GM18526 (cell line): ENCODE measurements around the gene RAB1B.

ENCODE experiments used
- POLR2A ChIP-seq: IDR thresholded peaks from 3 replicates; pipeline ENCODE4 v1.6.1; 2011; ENCODE audit not compliant: insufficient read length; ENCODE audit errors: extremely low read depth

Gene RAB1B

DNA sequence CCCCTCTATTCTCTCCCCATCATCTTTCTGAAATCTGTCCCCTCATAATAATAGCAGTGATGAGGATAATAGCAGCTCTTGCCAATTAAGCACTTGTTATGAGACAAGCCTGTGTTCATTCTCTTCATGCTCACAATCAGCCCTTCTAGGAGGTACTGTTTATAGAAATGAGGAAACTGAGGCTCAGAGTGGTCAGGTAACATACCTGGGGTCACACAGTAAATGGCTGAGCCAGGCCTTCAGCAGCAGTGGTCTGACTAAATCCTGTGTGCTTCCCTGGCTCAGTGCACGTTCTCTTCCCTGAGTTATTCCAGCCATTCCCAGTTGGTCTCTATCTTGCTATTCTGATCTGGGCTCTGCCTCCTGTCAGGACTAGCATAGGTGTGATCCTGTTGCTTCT, 5.8 kb downstream of the RAB1B start:
- no peak for TF ChIP-seq POLR2A

DNA sequence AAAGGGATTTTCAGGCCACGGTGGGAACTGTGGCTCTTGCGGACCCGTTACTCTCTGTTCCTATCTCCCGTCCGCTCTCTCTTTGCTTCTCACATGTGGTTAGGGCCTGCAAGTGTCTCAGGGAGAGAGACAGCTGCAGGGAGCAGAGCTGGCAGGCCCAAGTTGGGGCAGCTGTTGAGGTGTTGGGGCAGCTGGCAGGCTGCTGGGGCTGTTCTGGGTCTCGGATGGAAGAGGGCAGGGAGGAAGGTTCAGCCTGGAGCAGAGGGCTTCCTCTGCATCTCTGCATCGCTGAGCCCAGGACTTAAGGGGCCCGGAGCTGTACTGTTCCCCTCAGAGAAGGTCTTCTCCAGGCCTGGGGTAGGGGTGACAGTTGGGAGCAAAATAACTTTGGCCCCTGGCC, 7.0 kb downstream of the RAB1B start:
- no peak for TF ChIP-seq POLR2A

DNA sequence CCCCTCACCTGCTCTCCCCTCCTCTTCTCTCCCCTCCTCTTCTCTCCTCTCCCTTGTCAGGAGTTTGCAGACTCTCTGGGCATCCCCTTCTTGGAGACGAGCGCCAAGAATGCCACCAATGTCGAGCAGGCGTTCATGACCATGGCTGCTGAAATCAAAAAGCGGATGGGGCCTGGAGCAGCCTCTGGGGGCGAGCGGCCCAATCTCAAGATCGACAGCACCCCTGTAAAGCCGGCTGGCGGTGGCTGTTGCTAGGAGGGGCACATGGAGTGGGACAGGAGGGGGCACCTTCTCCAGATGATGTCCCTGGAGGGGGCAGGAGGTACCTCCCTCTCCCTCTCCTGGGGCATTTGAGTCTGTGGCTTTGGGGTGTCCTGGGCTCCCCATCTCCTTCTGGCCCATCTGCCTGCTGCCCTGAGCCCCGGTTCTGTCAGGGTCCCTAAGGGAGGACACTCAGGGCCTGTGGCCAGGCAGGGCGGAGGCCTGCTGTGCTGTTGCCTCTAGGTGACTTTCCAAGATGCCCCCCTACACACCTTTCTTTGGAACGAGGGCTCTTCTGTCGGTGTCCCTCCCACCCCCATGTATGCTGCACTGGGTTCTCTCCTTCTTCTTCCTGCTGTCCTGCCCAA, 7.7 kb downstream of the RAB1B start:
- TF ChIP-seq POLR2A: no peak

DNA sequence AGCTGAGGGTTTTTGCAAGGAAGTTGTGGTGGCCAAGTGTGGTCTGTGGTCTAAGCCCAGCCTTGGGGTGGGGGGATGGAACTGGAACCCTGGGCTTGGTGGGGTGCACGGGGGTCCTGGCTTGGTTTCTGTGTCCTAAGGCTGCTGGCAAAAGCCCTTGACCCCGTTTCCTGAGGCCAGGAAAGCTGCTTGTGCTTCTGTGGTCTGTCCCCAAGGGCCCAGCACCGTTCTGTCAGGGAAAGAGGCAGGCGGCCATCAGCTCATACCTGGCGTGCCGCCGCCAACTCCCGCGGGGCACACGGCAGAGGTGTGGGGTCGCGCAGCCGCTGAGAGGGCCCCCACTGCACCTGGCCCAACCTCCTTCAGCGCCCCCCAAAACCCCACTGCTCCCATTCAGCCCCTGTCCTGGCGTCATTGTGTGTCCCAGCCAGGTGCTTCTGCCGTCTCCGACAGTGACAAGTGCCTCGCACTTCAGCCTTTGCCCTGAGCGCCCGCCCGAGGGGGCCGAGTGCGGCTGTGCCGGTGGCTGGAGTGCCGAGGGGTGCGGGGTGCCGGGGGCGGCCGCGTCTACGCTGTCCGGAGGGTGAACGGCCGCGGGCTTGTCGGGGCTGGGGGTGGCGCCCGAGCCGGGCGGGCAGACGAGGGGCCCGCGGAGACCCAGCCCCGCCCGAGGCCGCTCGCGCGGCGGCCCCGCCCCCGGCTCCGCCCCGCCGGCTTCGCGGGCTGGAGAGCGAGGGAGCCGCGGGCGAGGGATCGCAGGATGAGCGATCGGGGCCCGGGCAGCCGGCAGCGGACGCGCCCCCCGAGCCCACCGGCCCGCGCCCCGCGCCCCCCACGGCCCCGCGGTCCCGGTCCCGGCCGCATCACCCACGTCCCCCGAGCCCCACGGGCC, 9.3 kb downstream of the RAB1B start, which contains the start of gene CNIH2:
Gene CNIH2, plus strand, starts transcription at position 705 of the 892 bp plus-strand sequence. CDS start 282 bp downstream, outside the sequence.
- no peak for TF ChIP-seq POLR2A

DNA sequence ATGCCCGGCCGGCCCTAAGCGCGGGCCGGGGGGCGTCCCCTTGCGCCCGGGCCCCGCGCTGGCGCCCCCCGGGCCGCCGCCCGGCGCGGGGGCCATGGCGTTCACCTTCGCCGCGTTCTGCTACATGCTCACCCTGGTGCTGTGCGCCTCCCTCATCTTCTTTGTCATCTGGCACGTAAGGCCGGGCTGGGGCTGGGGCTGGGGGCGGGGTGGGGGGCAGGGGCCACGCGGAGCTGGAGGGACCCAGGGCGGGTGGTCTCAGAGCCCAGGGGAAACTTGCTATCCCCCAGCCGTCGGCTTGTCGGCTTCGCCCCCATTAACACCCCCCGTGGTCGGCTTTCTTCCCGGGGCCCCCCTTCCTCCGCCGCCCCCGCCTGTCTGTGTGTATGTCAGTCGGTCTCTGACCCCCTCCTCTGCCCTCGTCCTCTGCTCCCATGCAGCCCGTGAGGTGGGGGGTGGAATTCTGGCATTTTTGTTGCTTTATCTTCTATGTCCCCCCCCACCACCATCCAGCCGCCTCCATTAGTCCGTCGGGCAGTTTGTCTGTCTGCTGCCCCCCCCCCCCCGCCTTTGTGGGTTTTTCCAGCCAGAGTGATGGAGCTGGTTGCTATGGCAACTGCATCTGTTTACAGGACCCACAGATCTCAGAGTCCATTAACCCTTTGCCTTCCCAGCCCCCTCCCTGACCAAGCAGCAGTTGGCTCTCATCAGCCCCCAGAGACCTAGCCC, 10.1 kb downstream of the RAB1B start:
- TF ChIP-seq POLR2A: no peak

DNA sequence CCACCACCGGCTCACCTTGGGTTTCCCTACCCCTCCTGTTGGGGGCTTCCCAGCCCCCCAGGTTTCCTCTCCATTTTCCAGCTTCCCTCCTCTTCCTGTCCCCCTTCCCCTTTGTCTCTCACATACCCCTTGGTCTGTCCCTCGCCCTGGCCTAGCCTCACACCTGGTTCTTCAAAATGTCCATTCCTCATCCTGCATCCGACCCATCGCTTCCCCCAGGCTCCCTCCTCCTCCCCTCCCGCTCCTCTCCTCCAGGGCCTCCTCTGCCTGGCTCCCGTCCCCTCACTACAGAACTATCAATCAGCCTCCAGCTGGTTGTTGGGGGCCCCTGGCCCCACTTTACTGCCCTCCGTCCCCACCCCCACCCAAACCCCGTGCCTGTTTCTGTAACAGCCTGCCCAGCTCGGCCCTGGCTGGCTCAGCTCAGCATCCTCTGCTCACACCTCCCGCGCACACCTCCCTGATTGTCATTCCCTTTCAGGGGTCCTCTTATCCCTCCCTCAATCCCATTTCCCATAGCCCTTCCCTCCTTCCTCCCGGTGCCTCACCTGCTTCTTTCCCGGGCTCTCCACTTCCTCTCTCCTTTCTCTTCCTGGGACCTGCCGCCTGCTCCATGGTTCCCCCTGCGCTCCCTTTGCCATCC, 10.8 kb downstream of the RAB1B start:
- TF ChIP-seq POLR2A: no peak

DNA sequence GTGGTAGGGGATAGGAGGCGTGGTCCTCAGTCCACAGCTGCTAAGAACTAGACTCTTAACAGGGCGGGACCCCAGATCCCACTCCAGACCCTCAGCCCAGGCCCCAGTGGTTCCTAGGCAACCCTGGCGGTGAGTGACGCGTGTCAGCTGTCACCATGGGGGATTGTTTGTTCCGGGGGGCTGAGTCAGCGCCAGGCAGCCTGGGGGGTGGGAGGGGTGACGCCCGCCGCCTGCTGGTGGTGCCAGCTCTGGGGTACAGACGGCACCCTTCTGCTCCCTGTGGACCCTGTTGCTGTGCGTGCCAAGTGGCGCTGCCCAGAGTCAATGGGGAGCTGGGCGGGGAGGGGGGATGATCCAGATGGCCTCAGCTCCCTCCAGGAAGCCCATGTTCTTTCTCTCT, 12.0 kb downstream of the RAB1B start:
- no peak for TF ChIP-seq POLR2A

DNA sequence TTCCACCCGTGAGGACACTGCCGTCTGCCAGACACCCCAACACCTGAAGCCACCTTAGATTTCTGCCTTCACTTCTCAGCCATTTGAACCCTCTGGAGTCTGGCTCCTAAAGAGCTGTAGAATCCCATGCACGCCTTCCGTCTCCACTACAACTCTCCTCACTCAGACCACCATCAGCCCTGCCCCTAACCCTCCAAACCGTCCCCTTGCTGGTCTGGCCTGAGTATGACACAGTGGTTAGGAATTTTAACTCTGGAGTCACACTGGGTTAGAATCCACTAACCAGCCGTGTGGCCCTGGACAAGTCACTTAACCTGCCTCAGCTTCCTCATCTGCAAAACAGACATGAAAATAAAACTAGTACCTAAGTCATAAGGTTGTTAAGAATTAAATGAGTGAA, 12.6 kb downstream of the RAB1B start:
- TF ChIP-seq POLR2A: no peak

DNA sequence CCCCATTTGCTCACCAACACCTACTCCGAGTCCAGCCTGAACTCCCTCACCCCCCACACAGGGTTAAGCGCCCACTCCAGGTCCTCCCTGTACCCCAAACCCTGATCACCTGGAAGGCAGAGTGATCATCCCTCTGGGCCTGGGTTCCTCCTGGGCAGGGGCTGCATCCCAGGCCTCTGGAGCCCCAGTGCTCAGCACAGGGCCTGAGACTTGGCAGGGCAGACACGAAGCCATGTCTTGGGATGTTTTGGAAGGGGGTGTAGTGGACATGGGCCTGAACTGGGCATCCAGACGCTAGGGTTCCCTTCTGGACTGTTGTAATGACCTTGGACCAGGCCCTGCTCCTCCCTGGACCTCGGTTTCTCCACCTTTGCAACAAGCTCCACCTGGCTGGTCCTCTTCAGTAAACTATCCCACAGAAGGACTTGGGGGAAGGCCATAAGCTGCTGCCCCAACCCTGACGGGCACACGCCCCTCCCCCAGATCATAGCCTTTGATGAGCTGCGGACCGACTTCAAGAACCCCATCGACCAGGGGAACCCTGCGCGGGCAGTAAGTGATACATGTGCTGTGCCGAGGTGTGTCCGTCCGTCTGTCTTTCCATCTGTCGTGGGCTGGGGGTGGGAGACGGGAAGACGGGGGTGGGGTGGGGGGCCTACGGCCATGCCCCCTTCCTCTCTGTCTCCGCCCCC, 13.5 kb downstream of the RAB1B start:
- no peak for TF ChIP-seq POLR2A

DNA sequence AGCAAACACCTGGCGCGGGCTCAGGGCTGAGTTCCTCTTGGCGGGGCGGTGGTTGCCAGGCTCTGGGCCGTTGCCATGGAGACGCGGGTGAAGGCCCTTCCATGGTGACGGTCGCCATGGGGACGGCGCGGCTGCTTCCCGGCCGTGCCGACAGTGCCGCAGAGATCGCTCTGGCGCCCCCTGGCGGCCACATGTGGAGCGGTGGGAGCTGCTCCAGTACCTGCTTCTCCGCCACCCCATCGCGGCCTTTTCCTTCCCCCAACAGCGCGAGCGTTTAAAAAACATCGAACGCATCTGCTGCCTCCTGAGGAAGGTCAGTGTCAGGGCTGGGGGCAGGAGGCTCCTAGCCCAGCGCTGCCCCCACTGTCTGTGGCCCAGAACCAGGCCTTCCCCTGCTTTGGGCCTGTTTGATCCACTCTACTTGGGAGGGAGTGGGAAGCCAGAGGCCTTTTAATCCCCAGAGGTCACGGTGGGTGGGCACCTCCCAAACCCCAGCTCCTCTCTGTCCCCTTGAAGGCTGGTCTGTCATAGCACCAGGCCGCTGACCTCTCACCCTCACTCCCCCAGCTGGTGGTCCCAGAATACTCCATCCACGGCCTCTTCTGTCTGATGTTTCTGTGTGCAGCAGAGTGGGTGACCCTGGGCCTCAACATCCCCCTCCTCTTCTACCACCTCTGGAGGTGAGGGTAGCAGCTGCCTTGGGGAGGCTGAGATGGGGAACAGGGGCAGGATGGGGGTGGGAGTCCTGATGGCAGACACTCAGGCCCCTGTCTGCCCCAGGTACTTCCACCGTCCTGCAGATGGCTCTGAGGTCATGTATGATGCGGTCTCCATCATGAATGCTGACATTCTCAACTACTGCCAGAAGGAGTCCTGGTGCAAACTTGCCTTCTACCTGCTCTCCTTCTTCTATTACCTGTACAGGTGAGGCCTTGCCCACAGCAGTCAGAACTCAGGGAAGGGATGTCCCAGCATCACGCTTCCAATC, 14.3 kb downstream of the RAB1B start:
- TF ChIP-seq POLR2A: no peak

DNA sequence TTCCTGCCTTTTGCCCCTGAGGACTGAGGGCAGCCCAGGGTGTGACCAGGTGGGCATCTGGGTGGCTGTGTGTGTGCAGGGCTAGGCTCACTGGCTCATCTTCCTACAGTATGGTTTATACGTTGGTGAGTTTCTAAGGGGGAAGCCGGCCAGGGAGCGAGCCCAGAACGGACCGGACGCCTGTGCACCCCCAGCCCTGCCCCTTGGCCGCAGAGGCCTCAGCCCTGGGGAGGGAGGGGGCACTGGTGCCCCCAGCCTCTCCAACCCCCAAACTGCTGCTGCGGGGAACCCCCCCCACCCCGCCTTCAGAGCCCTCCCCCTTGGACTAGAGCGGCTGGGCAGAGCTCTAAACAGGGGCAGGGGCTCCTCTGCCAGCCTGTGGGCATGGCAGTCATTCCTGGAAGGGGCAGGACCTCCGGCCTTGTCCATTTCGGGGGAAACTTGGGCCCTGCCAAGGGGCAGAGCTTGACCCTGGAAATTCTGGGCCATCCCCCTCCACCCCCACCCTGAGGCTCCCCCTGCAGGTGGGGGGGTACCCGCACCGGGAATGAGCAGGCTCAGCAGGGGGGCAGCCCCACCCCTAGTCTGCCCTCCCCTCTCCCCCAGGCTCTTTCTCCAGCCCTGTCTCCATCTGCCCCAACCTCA, 15.1 kb downstream of the RAB1B start:
- TF ChIP-seq POLR2A: no peak

DNA sequence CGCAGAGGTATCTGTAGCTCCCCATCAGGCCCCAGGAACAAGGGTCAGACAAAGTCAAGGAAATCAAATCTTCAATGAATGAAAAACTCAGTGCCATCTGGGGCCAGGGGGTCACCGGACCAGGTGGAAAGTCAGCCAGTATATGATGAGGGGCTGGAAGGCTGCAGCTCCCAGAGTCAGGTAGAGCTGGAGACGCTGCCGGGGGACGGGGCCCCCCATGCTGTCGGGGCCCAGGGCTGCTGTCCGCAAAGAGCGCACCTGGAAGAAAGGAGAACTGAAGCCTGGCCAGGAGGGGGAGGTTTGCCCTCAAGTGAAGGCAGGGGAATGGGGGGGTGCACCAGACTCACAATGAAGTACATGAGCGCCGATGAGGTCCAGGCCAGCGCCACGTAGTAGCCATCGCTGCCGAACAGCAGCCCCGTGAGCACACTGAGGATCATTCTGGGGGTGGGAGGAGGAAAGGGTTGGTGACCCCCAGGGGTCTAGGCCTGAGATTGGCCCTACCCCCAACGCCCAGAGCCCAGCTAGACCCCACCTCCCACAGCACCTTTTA, 16.2 kb downstream of the RAB1B start:
- no peak for TF ChIP-seq POLR2A
